SK-N-SH treated with all-trans-retinoic acid at 6 μM for 48 hours (cell line): ENCODE measurements around the gene SLC6A18.

Experiments used
- ATAC-seq: fragments of 200-7000 bp; cut with Tn5 transposase; 3 replicates; pipeline ENCODE4 v1.9.1; 2020; ENCODE audit warnings: mild to moderate bottlenecking, moderate library complexity
- ARNTL ChIP-seq: fragments of 450-650 bp; formaldehyde crosslinking; IDR thresholded peaks from 2 replicates; pipeline ENCODE4 v1.5.0; 2020; ENCODE audit warnings: low read depth, mild to moderate bottlenecking, moderate library complexity, borderline replicate concordance
- BACH2 ChIP-seq: fragments of 250-450 bp; sonication (Bioruptor Pico); IDR thresholded peaks from 2 replicates; pipeline ENCODE4 v1.9.0; 2021; ENCODE audit warnings: mild to moderate bottlenecking, borderline replicate concordance
- CSDC2 ChIP-seq: fragments of 250-450 bp; sonication (Bioruptor Pico); IDR thresholded peaks from 2 replicates; pipeline ENCODE4 v1.5.0; 2020; ENCODE audit warnings: mild to moderate bottlenecking, moderate library complexity
- GLIS3 ChIP-seq: fragments of 250-450 bp; sonication (Bioruptor Pico); IDR thresholded peaks from 2 replicates; pipeline ENCODE4 v1.5.0; 2020; ENCODE audit warnings: mild to moderate bottlenecking, moderate library complexity
- ISL1 ChIP-seq: fragments of 250-450 bp; sonication (Bioruptor Pico); IDR thresholded peaks from 2 replicates; pipeline ENCODE4 v2.1.2; 2022; ENCODE audit warnings: mild to moderate bottlenecking, moderate library complexity
- OSR1 ChIP-seq: fragments of 250-450 bp; sonication (Bioruptor Pico); IDR thresholded peaks from 2 replicates; pipeline ENCODE4 v1.8.0; 2022; ENCODE audit warnings: moderate library complexity, mild to moderate bottlenecking, inconsistent platforms
- PPARA ChIP-seq: fragments of 250-450 bp; sonication (Bioruptor Pico); IDR thresholded peaks from 2 replicates; pipeline ENCODE4 v1.5.0; 2020; ENCODE audit warnings: mild to moderate bottlenecking, borderline replicate concordance
- RARB ChIP-seq: fragments of 250-450 bp; sonication (Bioruptor Pico); IDR thresholded peaks from 2 replicates; pipeline ENCODE4 v1.8.0; 2021; ENCODE audit warnings: mild to moderate bottlenecking, moderate library complexity
- TCF4 ChIP-seq: fragments of 250-450 bp; sonication (Bioruptor Pico); IDR thresholded peaks from 2 replicates; pipeline ENCODE4 v1.8.0; 2021; ENCODE audit warnings: mild to moderate bottlenecking, moderate library complexity, borderline replicate concordance
- TOX ChIP-seq: fragments of 250-450 bp; sonication (Bioruptor Pico); IDR thresholded peaks from 2 replicates; pipeline ENCODE4 v1.8.0; 2021; ENCODE audit warnings: mild to moderate bottlenecking, moderate library complexity, borderline replicate concordance
- TSHZ2 ChIP-seq: fragments of 250-450 bp; sonication (Bioruptor Pico); IDR thresholded peaks from 2 replicates; pipeline ENCODE4 v1.5.0; 2020; ENCODE audit warnings: mild to moderate bottlenecking, moderate library complexity
- ZC3H10 ChIP-seq: fragments of 250-450 bp; sonication (Bioruptor Pico); IDR thresholded peaks from 2 replicates; pipeline ENCODE4 v1.5.1; 2021; ENCODE audit warnings: mild to moderate bottlenecking, moderate library complexity
- ZFP3 ChIP-seq: fragments of 250-450 bp; sonication (Bioruptor Pico); IDR thresholded peaks from 2 replicates; pipeline ENCODE4 v1.5.0; 2020; ENCODE audit warnings: mild to moderate bottlenecking, moderate library complexity
- ZFP30 ChIP-seq: fragments of 450-650 bp; formaldehyde crosslinking; IDR thresholded peaks from 2 replicates; pipeline ENCODE4 v1.5.0; 2022; ENCODE audit warnings: mild to moderate bottlenecking, moderate library complexity
- ZNF565 ChIP-seq: fragments of 450-650 bp; formaldehyde crosslinking; conservative IDR thresholded peaks from 2 replicates; pipeline ENCODE4 v1.5.0; 2020; ENCODE audit warnings: low read depth, mild to moderate bottlenecking, moderate library complexity
- ZNF70 ChIP-seq: fragments of 450-650 bp; formaldehyde crosslinking; IDR thresholded peaks from 2 replicates; pipeline ENCODE4 v1.5.0; 2020; ENCODE audit warnings: mild to moderate bottlenecking, moderate library complexity
- ZNF8 ChIP-seq: fragments of 450-650 bp; formaldehyde crosslinking; IDR thresholded peaks from 2 replicates; pipeline ENCODE4 v1.5.0; 2020; ENCODE audit warnings: mild to moderate bottlenecking, moderate library complexity
- TF ChIP-seq, protein P1 (sequence below): fragments of 250-450 bp; sonication (Bioruptor Pico); IDR thresholded peaks from 2 replicates; pipeline ENCODE4 v1.5.1; 2021; ENCODE audit warnings: mild to moderate bottlenecking, moderate library complexity
- TF ChIP-seq, protein P2 (sequence below): fragments of 250-450 bp; sonication (Bioruptor Pico); IDR thresholded peaks from 2 replicates; pipeline ENCODE4 v1.5.1; 2020; ENCODE audit warnings: low read depth, mild to moderate bottlenecking, moderate library complexity
- TF ChIP-seq, protein P3 (sequence below): fragments of 250-450 bp; sonication (Bioruptor Pico); IDR thresholded peaks from 2 replicates; pipeline ENCODE4 v1.8.0; 2020; ENCODE audit warnings: mild to moderate bottlenecking, moderate library complexity, borderline replicate concordance

The SLC6A18 gene

DNA sequence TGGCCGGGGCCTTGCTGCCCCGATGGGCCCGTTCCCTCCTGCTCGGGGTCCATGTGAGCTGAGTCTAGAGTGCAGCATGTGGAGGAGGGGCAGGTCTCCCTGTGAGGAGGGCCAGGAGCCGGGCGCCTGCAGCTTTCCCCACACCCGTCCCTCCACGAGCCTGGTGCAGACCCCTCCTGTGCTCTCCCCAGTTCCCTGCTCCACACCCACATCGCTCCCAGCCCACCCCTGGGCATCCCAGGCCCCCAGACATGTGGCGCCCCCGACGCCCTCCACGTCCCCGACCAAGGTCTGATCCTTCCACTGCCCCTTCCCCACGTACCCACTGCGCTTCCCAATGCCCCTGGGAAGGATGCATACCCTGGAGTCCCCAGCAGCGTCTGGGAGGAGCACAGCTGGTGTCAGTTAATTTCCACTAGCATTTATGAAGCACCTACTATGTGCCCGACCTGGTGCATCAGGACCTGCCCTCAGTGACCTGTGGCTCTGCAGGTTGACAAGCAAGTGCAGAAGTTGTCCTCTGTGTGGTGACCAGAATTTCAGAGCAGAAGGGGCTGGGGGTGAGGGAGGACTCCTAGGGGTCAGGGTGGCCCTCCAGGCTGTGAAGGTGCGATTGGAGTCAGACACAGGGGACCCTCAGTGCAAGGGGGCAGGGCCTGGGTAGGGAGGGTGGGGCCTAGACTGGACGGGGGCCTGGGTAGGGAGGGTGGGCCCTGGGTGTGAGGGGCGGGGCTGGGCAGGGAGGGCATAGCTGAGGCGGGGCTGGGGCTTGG lies 10.8 kb upstream of the SLC6A18 start (continued):
- TF ChIP-seq, protein P1, sequence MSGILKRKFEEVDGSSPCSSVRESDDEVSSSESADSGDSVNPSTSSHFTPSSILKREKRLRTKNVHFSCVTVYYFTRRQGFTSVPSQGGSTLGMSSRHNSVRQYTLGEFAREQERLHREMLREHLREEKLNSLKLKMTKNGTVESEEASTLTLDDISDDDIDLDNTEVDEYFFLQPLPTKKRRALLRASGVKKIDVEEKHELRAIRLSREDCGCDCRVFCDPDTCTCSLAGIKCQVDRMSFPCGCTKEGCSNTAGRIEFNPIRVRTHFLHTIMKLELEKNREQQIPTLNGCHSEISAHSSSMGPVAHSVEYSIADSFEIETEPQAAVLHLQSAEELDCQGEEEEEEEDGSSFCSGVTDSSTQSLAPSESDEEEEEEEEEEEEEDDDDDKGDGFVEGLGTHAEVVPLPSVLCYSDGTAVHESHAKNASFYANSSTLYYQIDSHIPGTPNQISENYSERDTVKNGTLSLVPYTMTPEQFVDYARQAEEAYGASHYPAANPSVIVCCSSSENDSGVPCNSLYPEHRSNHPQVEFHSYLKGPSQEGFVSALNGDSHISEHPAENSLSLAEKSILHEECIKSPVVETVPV (CRISPR knock-in tag), result no peak

GRCh38 chr5:1214936-1215220 lies 10.3 kb upstream of the SLC6A18 start:
- ATAC-seq, result no peak
- TF ChIP-seq TCF4 (CRISPR knock-in tag) (no peak), ZC3H10 (CRISPR knock-in tag) (no peak), PPARA (CRISPR knock-in tag) (no peak), ZFP30 (CRISPR knock-in tag) (no peak), TOX (no peak), ZNF70 (CRISPR knock-in tag) (no peak), ARNTL (CRISPR knock-in tag) (no peak), GLIS3 (CRISPR knock-in tag) (no peak), RARB (CRISPR knock-in tag) (no peak), BACH2 (CRISPR knock-in tag) (no peak), ZFP3 (CRISPR knock-in tag) (no peak)
- TF ChIP-seq, protein P2, sequence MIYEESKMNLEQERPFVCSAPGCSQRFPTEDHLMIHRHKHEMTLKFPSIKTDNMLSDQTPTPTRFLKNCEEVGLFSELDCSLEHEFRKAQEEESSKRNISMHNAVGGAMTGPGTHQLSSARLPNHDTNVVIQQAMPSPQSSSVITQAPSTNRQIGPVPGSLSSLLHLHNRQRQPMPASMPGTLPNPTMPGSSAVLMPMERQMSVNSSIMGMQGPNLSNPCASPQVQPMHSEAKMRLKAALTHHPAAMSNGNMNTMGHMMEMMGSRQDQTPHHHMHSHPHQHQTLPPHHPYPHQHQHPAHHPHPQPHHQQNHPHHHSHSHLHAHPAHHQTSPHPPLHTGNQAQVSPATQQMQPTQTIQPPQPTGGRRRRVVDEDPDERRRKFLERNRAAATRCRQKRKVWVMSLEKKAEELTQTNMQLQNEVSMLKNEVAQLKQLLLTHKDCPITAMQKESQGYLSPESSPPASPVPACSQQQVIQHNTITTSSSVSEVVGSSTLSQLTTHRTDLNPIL (CRISPR knock-in tag), result no peak

DNA sequence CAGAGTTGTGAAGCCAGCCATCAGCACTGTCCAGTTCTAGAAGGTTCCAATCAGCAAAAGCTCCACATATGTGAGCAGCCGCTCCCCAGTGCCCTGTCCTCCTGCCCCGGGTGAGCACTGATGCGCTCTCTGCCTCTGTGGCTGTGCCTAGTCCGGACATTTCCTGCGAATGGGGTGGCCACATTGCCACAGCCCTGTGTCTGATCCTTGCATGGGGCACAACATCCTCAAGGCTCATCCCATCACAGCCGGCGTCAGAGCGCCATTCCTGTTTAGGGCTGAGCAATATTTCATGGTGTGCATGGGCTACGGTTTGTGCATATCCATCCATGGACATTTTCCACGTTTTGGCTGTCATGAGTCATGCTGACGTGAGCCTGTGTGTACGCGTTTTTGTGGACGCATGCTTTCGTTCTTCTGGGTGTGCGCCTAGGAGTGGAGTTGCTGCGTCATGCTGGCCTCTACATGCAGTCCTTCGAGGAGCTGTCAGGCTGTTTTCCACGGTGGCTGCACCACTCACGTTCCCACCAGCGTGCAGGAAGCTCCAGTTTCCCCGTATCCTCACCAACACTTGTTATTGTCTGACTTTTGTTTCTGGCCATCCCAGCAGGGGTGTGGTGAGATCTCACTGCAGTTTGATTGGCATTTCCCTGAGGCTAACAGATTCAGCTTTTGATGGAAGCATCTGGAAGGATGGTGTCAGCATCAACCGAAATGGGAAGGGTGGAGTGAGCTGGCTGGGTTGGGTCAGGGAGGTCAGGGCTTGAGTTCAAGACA lies 9.7 kb upstream of the SLC6A18 start:
- TF ChIP-seq ZFP3 (CRISPR knock-in tag), result no peak
- no peak for TF ChIP-seq TSHZ2
- TF ChIP-seq, protein P1 (CRISPR knock-in tag), result no peak
- no peak for TF ChIP-seq RARB (CRISPR knock-in tag)
- TF ChIP-seq, protein P3, sequence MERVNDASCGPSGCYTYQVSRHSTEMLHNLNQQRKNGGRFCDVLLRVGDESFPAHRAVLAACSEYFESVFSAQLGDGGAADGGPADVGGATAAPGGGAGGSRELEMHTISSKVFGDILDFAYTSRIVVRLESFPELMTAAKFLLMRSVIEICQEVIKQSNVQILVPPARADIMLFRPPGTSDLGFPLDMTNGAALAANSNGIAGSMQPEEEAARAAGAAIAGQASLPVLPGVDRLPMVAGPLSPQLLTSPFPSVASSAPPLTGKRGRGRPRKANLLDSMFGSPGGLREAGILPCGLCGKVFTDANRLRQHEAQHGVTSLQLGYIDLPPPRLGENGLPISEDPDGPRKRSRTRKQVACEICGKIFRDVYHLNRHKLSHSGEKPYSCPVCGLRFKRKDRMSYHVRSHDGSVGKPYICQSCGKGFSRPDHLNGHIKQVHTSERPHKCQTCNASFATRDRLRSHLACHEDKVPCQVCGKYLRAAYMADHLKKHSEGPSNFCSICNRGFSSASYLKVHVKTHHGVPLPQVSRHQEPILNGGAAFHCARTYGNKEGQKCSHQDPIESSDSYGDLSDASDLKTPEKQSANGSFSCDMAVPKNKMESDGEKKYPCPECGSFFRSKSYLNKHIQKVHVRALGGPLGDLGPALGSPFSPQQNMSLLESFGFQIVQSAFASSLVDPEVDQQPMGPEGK (CRISPR knock-in tag), result no peak
- TF ChIP-seq ZNF565 (CRISPR knock-in tag), result no peak
- no peak for TF ChIP-seq OSR1 (CRISPR knock-in tag)
- TF ChIP-seq, protein P2 (CRISPR knock-in tag), result no peak
- TF ChIP-seq ZNF8 (CRISPR knock-in tag), result no peak
- TF ChIP-seq TOX, result no peak
- TF ChIP-seq GLIS3 (CRISPR knock-in tag), result no peak
- TF ChIP-seq BACH2 (CRISPR knock-in tag), result no peak
- TF ChIP-seq TCF4 (CRISPR knock-in tag), result no peak
- no peak for TF ChIP-seq ZNF70 (CRISPR knock-in tag)
- TF ChIP-seq PPARA (CRISPR knock-in tag), result no peak
- TF ChIP-seq ISL1 (CRISPR knock-in tag), result no peak
- no peak for TF ChIP-seq ZFP30 (CRISPR knock-in tag)
- TF ChIP-seq ARNTL (CRISPR knock-in tag), result no peak
- TF ChIP-seq ZC3H10 (CRISPR knock-in tag), result no peak
- TF ChIP-seq CSDC2 (CRISPR knock-in tag), result no peak
- TF ChIP-seq, all 23 proteins: peak for 0
- ATAC-seq, result no peak
